LoVo (cell line): Measurements from ENCODE around the gene APOA1.
"Not testable (repeated sequence)": the region's sequence is repeated elsewhere in the genome, so short reads cannot be mapped to it uniquely, and the experiment has no call there.

Experiments
- DNase-seq: peaks from one replicate; pipeline ENCODE4 v3.0.0-alpha.2; 2016; ENCODE audit warnings: low spot score

The APOA1 gene

GRCh38 chr11:116813781-116814471 lies 23.5 kb downstream of the APOA1 start:
- no peak for DNase-seq

GRCh38 chr11:116813170-116813569 lies 24.3 kb downstream of the APOA1 start:
- no peak for DNase-seq

- DNase-seq = no peak
Measured at GRCh38 chr11:116812109-116812508, 25.3 kb downstream of the APOA1 start.

- no peak for DNase-seq
Measured at GRCh38 chr11:116811194-116811593, 26.2 kb downstream of the APOA1 start.

GRCh38 chr11:116808262-116809175 lies 28.9 kb downstream of the APOA1 start:
- peak; percentile 59 for DNase-seq

GRCh38 chr11:116807601-116808261 lies 29.7 kb downstream of the APOA1 start:
- DNase-seq = no peak

GRCh38 chr11:116804001-116804400 lies 33.4 kb downstream of the APOA1 start:
- no peak for DNase-seq

- DNase-seq = not testable (repeated sequence)
Measured at GRCh38 chr11:116801662-116802061, 35.8 kb downstream of the APOA1 start.

GRCh38 chr11:116800610-116801009 lies 36.8 kb downstream of the APOA1 start:
- no peak for DNase-seq

- no peak for DNase-seq
Measured at GRCh38 chr11:116798368-116798767, 39.1 kb downstream of the APOA1 start.

- DNase-seq = no peak
Measured at GRCh38 chr11:116797816-116798215, 39.6 kb downstream of the APOA1 start.

GRCh38 chr11:116796548-116796947 lies 40.9 kb downstream of the APOA1 start:
- DNase-seq = no peak

GRCh38 chr11:116794851-116795250 lies 42.6 kb downstream of the APOA1 start:
- no peak for DNase-seq

- no peak for DNase-seq
Measured at GRCh38 chr11:116793772-116794097, 43.7 kb downstream of the APOA1 start.

- DNase-seq = no peak
Measured at GRCh38 chr11:116792869-116793771, 44.3 kb downstream of the APOA1 start.

- no peak for DNase-seq
Measured at GRCh38 chr11:116792144-116792868, 45.1 kb downstream of the APOA1 start.

GRCh38 chr11:116791813-116792143 lies 45.6 kb downstream of the APOA1 start, which contains the start of gene APOA5:
APOA5 (minus strand) TSS chr11:116791879; CDS start chr11:116791860, 19 bp downstream.
- DNase-seq = no peak

- DNase-seq = peak; percentile 52
Measured at GRCh38 chr11:116791002-116791812, 46.2 kb downstream of the APOA1 start.

GRCh38 chr11:116790167-116791001 lies 47.0 kb downstream of the APOA1 start:
- DNase-seq = no peak
